HG03457 (cell line): ENCODE measurements around the gene SDF2L1.
"Not testable (repeated sequence)": the region's sequence is repeated elsewhere in the genome, so short reads cannot be mapped to it uniquely, and the experiment has no call there.

ENCODE experiments used
- ATAC-seq: cut with Tn5 transposase; IDR thresholded peaks from one replicate; pipeline ENCODE4 v1.9.1; 2021; ENCODE audit warnings: moderate number of reproducible peaks; ENCODE audit not compliant: unreplicated experiment

The SDF2L1 gene

DNA sequence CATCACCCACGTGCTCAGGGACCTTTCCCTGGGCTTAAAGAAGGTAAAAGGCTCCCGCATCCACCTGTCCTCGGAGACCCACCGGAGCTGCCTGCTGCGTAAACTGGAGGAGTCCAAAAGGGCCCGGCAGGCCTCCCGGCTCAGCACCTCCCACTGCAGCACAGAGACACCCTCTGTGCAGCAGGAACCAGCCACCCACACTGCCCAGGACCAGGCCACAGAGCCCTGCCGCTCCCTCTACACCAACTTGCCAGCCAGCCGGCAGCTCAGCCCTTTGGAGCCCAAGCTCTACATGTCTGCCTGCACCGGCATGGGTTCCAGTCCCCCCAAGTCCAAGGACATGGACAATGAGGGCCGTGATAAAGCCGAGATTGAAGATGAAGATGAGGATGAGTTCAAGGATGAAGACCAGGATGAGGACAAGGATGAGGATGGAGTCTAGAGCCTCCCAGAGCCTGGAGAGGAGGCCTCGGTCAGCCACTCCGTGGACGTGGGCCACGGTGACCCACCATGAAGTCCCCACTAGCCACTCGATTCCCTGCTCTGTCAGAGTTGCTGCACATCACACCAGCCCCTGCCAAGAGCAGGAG, 5.4 kb upstream of the SDF2L1 start:
- no peak for ATAC-seq

DNA sequence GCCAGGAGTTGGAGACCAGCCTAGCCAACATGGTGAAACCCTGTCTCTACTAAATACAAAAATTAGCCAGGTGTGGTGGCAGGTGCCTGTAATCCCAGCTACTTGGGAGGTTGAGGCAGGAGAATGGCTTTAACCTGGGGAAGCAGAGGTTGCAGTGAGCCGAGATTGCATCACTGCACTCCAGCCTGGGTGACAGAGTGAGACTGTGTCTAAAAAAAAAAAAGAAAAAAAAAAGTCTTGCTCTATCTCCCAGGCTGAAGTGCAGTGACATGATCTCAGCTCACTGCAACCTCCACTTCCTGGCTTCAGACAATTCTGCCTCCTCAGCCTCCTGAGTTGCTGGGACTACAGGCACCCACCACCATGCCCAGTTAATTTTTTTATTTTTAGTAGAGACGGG, 4.7 kb upstream of the SDF2L1 start:
- not testable (repeated sequence) for ATAC-seq

DNA sequence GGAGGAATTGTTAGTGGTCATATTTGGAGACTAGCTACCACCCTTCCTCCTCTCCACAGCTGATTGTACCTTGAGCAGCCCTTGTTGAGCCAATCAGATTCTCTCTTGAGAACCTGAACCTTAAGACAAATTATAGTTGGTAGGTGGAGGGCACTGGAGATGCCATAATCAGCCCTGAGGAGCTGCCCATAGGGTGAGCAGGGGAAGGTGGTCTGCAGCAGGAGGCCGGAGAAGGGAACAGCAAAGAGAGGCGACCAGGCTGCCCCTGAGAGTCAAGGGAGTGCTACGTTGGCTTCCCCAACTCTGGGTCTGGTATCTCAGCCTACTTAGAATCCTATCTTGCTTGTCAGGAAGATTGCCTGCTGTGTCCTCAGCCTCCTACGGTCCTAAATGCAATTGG, 2.7 kb upstream of the SDF2L1 start:
- no peak for ATAC-seq

DNA sequence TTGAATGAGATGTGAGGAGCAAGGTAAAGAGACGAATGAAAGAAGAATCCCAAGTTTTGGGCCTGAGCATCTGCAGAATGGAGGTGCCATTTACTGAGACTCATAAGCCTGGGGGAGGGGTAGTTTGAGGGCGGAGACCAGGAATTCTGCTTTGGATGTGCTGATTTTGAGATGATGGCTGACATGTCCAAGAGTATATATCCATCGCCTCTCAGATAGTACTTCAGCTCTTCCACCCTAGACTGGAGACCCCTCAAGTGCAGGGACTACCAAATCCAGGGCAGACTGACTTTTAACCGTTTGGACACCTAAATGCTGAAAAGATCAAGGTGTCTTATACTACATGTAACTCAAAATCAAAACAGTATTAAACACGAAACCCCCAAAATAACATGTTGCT, 1.3 kb upstream of the SDF2L1 start:
- ATAC-seq: no peak

DNA sequence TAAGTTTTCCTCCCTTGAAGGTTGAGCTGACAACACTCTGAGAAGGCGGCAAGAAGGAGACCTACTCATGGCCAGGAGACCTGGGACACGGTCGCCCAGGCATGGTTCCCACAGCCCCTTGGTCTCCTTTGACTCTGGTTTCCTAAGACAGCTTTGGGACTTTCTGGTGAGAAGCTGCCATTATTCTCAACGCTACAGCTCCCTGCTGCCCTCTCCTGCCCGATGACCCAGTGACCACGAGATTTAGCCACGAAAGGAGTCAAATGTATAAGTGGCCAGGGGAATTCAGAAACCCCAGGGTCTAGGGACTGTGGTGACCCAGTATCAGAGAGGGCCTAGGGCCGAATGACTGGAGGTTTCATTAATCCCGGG, 699 bp upstream of the SDF2L1 start:
- ATAC-seq: no peak

DNA sequence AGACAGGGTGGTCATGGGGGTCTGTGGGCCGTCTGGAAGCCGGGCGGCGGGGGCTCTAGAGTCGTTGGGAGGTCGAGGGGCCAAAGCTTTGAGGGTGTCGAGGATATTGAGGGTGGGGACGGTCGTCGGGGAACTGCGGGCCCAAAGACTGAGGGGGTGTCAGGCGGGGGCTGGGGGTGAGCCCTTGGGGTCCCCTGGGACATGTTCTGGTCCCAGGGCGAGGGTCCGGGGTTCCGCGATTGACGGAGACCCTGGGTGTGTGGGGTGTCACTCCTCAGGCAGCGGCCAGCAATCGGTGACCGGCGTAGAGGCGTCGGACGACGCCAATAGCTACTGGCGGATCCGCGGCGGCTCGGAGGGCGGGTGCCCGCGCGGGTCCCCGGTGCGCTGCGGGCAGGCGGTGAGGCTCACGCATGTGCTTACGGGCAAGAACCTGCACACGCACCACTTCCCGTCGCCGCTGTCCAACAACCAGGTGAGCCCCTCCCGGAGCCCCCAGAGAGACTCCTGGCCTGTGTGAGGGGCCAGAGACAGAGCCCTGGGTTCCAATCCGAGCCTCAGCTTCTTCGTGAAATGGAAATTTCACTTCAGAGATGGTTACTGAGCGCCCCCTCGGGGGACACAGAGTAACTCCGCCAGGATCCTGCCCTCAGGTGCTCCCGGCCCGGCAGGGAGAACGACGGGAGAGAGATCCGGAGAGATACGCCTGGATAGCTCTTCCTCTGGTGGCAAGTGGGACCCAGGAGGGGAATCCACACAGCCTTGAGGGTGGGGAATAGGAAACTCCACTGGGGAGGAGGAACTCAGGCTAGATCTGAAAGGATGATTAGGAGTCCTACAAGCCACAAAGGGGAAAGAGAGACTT, 714 bp downstream of the SDF2L1 start:
- ATAC-seq: no peak

DNA sequence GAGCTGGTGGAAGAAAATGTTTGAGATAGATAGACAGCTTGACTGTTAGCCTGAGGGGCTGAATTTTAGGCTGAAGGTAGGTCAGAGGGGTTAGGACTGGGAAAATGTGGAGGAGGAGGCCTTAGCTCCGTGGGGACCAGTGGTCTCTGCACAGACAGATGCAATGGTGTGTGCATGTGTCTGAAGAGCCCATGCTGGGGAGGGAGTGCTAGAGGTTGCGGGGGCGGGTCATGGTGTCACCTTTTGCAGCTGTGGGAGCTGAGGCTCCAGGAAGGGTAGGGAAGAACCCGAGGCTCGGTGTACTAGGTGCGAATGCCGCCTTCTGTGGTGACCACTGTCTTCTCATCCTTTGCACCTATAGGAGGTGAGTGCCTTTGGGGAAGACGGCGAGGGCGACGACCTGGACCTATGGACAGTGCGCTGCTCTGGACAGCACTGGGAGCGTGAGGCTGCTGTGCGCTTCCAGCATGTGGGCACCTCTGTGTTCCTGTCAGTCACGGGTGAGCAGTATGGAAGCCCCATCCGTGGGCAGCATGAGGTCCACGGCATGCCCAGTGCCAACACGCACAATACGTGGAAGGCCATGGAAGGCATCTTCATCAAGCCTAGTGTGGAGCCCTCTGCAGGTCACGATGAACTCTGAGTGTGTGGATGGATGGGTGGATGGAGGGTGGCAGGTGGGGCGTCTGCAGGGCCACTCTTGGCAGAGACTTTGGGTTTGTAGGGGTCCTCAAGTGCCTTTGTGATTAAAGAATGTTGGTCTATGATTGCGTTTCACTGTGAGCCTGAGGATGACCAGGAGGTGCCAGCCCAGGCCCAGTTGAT, 1.6 kb downstream of the SDF2L1 start:
- no peak for ATAC-seq

DNA sequence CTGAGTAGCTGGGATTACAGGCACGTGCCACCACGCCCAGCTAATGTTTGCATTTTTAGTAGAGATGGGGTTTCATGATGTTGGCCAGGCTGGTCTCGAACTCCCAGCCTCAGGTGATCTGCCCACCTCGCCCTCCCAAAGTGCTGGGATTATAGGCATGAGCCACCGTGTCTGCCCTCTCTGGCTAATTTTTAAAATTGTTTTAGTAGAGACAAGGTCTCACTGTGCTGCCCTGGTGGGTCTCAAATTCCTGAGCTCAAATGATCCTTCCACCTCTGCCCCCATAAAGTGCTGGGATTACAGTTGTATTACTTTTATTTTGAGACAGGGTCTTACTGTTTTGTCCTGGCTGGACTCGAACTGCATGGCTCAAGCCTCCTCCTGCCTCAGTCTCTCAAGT, 3.4 kb downstream of the SDF2L1 start:
- not testable (repeated sequence) for ATAC-seq

DNA sequence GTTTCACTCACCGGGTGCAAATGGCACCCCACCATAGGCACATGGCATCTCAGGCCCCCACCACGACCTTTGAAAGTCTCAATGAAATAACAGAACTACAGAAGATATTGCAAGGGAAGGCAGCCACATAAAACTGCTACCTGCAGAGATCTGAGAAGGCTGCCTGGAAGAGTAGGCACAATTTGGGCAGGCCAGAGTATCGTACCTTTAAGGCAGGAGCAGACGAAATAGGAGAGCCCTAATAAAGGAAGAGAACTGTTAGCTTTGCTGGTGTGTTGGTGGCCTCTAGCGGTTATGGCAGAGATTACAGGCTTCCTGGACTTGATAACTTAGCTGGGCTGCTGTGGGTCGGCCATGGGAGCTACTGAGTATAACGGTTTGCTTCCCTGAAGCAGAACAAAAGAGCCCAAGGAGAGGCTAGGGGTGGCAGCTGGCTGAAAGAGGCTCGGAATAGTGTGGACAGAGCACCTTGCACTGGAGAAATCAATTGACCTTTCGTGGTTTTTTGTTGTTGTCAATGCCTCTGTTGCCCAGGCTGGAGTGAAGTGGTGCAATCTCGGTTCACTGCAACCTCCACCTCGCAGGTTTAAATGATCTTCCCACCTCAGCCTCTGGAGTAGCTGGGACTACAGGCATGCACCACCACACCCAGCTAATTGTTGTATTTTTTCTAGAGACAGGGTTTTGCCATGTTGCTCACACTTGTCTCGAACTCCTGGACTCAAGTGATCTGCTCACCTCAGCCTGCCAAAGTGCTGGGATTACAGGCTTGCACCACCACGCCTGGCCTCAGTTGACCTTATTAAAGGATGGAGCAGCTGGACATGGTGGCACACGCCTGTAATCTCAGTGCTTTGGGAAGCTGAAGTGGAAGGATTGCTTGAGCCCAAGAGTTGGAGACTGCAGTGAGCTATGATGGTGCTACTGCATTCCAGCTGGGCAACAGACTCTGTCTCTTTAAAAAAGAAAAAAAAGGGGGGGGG, 4.8 kb downstream of the SDF2L1 start:
- ATAC-seq: no peak

DNA sequence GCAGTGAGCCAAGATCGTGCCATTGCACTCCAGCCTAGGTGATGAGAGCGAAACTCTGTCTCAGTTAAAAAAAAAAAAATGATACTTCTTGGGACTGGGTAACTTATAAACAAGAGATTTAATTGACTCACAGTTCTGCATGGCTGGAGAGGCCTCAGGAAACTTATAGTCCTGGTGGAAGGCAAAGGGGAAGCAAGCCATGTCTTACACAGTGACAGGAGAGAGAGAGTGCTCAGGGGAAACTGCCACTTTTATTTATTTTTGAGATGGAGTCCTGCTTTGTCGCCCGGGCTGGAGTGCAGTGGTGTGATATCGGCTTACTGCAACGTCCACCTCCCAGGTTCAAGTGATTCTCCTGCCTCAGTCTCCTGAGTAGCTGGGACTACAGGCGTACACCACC, 8.2 kb downstream of the SDF2L1 start:
- no peak for ATAC-seq

DNA sequence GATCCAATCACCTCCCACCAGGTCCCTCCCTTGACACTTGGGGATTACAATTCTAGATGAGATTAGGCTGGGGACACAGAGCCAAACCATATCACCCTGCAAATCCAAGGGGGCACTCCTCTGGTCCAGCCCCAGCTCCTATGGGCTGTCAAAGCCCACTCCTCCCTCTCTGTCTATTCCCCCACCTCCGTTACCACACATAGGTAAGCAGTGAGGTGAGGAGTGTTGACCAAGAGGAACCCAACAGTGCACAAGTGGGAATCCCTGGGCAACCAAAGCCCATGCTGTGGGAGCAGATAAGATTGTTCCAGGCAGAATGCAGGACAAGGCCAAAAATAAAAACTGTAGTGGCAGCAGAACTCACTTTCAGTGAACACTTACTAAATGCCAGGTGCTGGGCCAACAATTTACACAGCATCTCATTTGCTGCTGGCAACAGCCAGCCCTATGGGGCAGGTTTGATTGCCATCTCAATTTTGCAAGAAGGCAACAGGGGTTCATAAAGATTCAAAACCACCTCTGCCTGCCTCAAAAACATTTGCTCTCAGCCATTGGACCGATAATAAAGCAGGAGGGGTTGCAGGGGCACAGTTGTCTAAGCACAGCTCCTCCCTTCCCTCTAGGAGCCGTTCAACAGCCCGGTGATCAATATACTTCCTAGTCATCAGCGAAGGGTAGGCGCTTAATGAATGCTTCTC, 8.9 kb downstream of the SDF2L1 start:
- ATAC-seq: no peak

DNA sequence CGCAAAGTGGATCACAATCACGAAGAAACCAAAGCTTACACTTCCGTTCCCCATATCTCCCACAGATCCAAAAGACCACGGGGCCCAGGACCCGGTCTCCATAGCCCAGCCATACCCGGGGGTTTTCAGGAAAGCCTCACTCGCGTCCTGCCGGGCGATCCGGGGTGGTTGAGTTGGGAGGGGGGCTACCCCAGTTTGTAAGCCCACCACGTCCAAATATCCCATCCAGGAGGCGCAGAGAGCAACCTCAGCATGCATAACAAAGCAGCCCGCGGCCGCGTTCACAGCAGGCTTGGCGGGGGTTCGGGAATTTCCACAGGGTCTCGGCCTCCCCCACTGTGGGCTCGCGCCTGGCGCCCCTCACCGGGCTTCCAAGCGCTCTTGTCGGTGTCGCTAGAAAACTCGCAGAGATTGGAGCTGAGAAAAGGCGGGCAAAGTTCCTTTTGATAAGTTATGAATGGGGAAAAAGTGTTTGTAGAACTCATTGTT, 9.5 kb downstream of the SDF2L1 start:
- no peak for ATAC-seq

DNA sequence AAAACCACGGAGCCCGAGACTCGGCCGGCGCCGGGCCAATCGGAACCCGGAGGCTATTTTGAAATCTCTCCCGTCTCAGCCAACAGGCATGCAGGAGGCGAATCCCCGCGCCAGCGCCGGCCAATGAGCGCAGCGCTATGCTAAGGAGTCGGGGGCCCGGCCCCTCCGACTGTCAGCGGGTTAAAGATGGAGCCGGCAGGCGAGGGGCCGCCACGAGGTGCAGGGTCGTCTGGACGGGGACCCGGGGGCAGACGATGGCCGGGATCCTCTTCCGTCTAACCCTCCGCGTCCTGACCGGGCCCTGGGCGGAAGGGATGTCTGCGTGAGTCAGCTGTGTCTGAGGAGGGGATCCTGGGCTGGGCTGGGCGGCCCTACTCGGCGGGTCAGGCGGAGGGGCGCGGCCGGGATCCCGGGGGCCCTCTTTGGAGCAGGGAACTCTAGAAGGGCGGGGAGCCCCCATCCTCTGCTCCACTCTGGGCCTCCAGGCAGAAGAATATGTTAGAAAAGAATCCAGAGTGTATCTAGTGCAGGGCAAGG, 10.0 kb downstream of the SDF2L1 start:
- ATAC-seq: peak; percentile 60

DNA sequence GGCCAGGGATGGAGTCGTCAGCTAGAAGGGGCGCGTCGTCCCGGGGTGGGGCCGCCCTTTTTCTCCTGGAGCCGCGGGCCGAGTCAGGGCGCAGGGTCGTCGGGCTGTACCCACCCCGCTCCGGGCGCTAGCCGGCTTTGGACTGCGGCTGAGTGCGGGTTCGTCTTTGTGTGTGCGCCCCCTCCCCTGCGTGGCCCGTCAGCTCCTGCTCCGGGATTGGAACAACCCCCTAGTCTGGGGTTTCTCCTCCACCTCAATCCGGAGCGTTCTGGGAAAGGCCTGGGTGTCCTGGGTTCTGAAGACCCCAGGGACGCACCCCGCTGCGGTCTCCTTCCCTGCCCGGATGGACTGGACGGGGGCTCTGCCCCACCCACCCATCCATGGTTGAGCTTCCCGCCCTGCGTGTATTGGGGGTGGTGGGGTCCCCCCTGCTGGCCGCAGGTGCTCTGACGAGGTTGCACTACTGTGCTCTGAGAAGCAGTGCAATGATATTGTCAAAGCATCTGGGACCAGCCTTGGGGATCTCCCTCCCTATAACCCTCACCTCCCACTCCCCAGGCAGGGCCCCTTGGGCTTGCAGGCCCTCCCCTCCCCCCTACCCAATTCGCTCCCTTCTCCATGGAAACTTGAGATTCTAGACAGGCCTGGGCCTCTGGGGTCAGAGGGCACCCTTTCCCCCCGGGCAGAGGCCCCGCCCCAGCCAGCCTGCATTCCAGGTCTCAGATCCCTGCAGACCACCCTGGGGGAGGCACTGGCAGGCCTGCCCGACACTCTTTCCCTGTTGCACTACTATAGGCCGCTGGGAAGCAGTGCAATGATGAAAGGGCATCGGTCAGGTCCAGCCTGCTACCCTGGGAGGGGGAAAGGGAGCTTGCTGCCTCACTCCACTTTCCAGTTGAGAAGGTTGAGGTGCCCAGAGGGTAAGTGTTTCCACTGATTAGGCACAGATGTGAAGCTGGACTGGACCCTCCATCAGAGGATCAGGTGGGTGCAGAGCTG, 10.7 kb downstream of the SDF2L1 start:
- no peak for ATAC-seq

DNA sequence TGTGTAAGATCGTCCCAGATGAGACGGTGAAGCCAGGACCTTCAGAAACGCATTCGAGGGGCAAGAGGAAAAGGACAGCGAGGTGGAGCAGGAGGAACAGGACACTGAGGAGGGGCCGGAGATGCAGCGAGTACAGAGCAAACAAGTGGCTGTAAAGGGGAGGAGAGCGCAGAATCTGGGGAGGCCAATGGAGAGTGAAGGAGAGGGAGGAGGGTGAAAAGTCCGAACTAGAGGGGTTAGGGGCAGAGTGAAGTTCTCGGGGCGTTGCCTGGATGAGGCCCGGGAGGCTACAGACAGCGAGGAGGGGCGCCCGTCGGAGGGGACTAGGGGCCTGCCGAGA, 14.9 kb downstream of the SDF2L1 start:
- ATAC-seq: no peak

DNA sequence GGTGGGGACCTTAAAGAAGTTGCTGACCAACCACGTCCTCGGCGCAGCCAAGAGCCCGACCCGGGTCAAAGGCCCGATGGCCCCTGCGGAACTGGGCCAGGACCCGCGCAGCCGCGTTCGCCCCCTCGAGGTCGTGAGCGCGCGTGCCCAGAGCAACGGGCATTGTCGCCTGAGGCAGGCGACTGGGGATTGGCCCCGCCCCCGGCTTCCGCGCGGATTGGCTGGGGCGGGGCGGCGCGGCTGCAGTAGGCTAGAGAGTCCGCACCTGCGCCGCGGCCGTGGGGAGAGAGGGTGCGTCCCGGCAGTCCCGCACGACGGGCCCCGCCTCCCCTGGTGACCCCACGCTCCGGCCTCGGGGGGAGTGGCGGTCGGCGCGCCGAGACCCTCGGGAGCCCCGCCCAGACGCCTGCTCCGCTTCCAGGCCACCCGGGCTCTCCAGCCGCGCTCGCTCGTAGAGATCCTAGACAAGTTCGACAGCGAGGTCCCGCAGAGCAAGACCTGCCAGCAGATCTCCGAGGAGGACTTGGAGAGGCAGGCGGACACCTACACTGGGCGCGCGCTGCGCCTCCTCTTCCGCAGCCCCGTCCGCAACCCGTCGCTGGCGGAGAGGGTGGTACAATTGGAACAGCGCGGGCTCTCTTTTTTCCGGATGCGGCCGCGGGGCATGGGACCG, 15.4 kb downstream of the SDF2L1 start:
- no peak for ATAC-seq

DNA sequence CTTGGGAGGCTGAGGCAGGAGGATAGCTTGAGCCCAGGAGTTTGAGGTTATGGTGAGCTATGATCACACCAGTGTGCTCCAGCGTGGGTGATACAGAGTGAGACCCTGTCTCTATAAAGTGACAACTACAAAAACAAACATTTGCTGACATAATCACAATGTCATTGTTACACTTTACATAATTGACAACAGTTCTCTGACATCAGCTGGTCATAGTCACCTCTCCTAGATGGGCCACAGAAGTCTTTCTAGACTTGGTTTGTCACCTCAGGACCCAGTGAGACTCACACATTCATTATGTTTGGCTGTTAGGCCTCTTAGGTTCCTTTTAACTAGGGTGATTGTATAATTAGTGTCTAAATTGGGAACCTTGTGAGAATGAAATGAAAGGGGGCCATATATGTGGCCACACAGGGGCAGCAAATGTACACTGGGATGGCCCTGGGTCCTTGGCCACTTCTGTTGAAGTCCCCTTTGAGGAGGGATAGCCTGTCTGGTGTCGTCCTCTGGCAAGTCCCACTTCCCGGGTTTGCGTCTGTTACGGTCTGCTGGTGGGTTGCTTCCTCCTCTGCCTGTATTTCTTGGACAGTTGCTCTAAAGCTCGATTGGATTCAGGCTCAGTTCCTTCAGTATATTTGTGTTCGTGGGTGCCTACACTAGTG, 17.9 kb downstream of the SDF2L1 start:
- no peak for ATAC-seq
